ENCODE results near the gene ZNF10. TPM values are rescaled to one million over a fixed set of nuclear protein-coding genes. Genes with fewer than 3 reads are reported as not detected.
A peak's percentile ranks its signal among the peaks of the same experiment; 100 is the strongest.

Gene ZNF10
- total and polyA plus RNA-seq, 4 donors = 1.8 to 5.6 (median 4.3) TPM

DNA sequence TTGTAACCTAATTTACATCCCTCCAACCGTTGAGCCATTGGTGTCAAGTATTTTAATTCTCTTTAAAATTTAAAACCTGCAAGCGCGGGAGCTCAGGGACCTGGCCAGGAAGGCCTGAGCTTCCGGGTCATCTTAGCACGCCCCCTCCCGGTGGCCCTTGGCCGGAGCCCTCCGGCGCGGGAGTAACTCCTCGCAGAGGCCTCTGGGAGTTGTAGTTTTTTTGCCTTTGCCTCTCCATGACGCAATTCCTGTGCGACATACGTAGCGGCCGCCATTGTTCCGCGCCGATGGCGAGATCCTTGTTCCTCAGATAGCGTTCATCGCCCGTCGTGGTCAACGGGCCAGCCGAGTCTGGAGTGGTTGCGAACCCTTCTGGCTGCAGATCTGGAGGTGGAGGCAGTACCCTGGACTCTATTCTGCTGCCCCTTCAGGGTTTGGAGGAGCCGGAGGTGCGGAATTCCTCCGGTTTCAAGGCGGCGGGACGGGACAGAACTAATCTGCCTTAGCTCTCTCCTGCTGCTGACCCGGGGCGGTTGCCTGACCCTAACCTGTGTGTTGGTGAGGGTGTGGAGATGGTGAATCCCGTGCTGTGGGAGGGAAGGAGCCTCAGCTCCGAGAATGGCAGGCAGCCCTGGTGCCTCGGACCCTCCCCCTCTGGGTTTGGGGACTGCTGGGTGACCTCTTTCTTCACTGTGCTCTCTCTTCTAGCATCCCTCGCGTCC is 51.0 kb downstream of the ZNF10 start, which contains the start of gene ZNF268:
Gene ZNF268, plus strand, starts transcription at position 258 of the 722 bp plus-strand sequence. CDS start 503 bp downstream, outside the sequence.
- Histone ChIP-seq H3K36me3 (ENCODE audit: control insufficient read depth in 4 of 4, insufficient read depth in 3 of 4, low read depth in 1 of 4, low read length in 3 of 4) (peaks cover 10 to 37% (median 34%) of the 10 kb centered on the region in 4 donors), H3K27ac (ENCODE audit: low read depth in 1 of 2, low read length in 2 of 2) (peak within 1 kb of the TSS; percentile 15 to 52), H3K27me3 (ENCODE audit: control insufficient read depth in 4 of 4, insufficient read depth in 4 of 4, low read length in 3 of 4) (no peaks in the 10 kb centered on the region), H3K4me1 (ENCODE audit: control insufficient read depth in 4 of 4, insufficient read depth in 4 of 4, low read length in 3 of 4) (peaks cover 0 to 15% (median 7%) of the 10 kb centered on the region in 4 donors), H3K4me3 (ENCODE audit: low read depth in 1 of 3, low read length in 3 of 3) (peak within 1 kb of the TSS; percentile 70 to 99 (median 98)), H3K9me3 (ENCODE audit: control insufficient read depth in 4 of 4, low read length in 3 of 4) (peaks cover 23 to 68% (median 43%) of the 10 kb centered on the region in 4 donors), H3K9ac (ENCODE audit: low read depth in 1 of 2, low read length in 2 of 2) (peak within 1 kb of the TSS; percentile 1 to 70)
- peak; percentile 94 for DNase-seq (ENCODE audit: low spot score)
- WGBS = under 1% methylated on average over 40 of the region's 40 CpGs
- peak; percentile 93 for TF ChIP-seq NR2F2 (IDR thresholded peaks at IDR 0.05)
- peak; percentile 73 for TF ChIP-seq CTCF (IDR thresholded peaks at IDR 0.05; ENCODE audit: low read depth, low read length, missing input control)
- TF ChIP-seq FOXA2 (IDR thresholded peaks at IDR 0.05) = no peak
- TF ChIP-seq RAD21 (IDR thresholded peaks at IDR 0.05) = peak; percentile 67 to 70
- TF ChIP-seq TAF1 (conservative IDR thresholded peaks at IDR 0.05) = no peak
- TF ChIP-seq HNF4G (IDR thresholded peaks at IDR 0.05) = no peak
- TF ChIP-seq GABPA (IDR thresholded peaks at IDR 0.05 in 1 of 2, conservative IDR thresholded peaks at IDR 0.05 in 1 of 2) = peak; percentile 62 to 97
- no peak for TF ChIP-seq JUND (IDR thresholded peaks at IDR 0.05)
- peak; percentile 99 for TF ChIP-seq YY1 (IDR thresholded peaks at IDR 0.05)
- TF ChIP-seq, protein P1, sequence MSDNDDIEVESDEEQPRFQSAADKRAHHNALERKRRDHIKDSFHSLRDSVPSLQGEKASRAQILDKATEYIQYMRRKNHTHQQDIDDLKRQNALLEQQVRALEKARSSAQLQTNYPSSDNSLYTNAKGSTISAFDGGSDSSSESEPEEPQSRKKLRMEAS (IDR thresholded peaks at IDR 0.05) = peak; percentile 76
- TF ChIP-seq, protein P2, sequence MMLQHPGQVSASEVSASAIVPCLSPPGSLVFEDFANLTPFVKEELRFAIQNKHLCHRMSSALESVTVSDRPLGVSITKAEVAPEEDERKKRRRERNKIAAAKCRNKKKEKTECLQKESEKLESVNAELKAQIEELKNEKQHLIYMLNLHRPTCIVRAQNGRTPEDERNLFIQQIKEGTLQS (IDR thresholded peaks at IDR 0.05) = peak; percentile 35
- TF ChIP-seq SP1 (IDR thresholded peaks at IDR 0.05) = peak; percentile 47
- no peak for TF ChIP-seq REST (IDR thresholded peaks at IDR 0.05)
- TF ChIP-seq RXRA (IDR thresholded peaks at IDR 0.05) = peak; percentile 25 to 41
- TF ChIP-seq HNF4A (conservative IDR thresholded peaks at IDR 0.05) = peak in 1 of 2 donors; percentile 29
- TF ChIP-seq EGR1 (IDR thresholded peaks at IDR 0.05; ENCODE audit: low read depth in 2 of 2) = peak in 1 of 2 donors; percentile 72
- no peak for TF ChIP-seq FOXA1 (IDR thresholded peaks at IDR 0.05)
- TF ChIP-seq, protein P3, sequence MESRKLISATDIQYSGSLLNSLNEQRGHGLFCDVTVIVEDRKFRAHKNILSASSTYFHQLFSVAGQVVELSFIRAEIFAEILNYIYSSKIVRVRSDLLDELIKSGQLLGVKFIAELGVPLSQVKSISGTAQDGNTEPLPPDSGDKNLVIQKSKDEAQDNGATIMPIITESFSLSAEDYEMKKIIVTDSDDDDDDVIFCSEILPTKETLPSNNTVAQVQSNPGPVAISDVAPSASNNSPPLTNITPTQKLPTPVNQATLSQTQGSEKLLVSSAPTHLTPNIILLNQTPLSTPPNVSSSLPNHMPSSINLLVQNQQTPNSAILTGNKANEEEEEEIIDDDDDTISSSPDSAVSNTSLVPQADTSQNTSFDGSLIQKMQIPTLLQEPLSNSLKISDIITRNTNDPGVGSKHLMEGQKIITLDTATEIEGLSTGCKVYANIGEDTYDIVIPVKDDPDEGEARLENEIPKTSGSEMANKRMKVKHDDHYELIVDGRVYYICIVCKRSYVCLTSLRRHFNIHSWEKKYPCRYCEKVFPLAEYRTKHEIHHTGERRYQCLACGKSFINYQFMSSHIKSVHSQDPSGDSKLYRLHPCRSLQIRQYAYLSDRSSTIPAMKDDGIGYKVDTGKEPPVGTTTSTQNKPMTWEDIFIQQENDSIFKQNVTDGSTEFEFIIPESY (IDR thresholded peaks at IDR 0.05) = peak; percentile 83

All from liver (tissue), 9 donors.